Common myeloid progenitor, CD34-positive (primary cell): ENCODE results near the gene DLAT.
"Not testable (repeated sequence)": the region's sequence is repeated elsewhere in the genome, so short reads cannot be mapped to it uniquely, and the experiment has no call there.

Experiments used
- CTCF ChIA-PET: fragments of 350-600 bp; sonication (Branson Sonifier 250); formaldehyde crosslinking; loops from one replicate; lab custom pipeline; 2021; ENCODE audit warnings: antibody characterized with exemption; lab: Charles Lee
- POLR2A ChIA-PET: fragments of 350-600 bp; sonication (Branson Sonifier 250); formaldehyde crosslinking; loops from one replicate; lab custom pipeline; 2021; ENCODE audit warnings: antibody characterized with exemption; lab: Charles Lee
- DNase-seq, 3 donors: peaks; one replicate each; pipeline versions ENCODE4 v3.0.0 to v3.0.0-alpha.2; 2013
- H3K27ac ChIP-seq, 2 experiments: 1 replicate in 1 of 2; 2 replicates in 1 of 2; pipeline ENCODE4 v1.7.0; 2013; ENCODE audit warnings: inconsistent platforms in 2 of 2, low read length in 2 of 2, mild to moderate bottlenecking in 2 of 2, low read depth in 1 of 2, moderate library complexity in 1 of 2; ENCODE audit not compliant: severe bottlenecking in 2 of 2, insufficient read depth in 1 of 2, poor library complexity in 1 of 2
- H3K27me3 ChIP-seq, 5 experiments: replicated peaks in 2 of 5; 1 replicate in 3 of 5; 2 replicates in 2 of 5; pipeline versions ENCODE4 v1.6.1 to v1.7.0; 2013; ENCODE audit warnings: low read length in 4 of 5, mild to moderate bottlenecking in 2 of 5, moderate library complexity in 2 of 5, inconsistent platforms in 1 of 5; ENCODE audit not compliant: insufficient read depth in 5 of 5, control insufficient read depth in 4 of 5
- H3K36me3 ChIP-seq, 4 experiments: 1 replicate in 2 of 4; 2 replicates in 2 of 4; pipeline versions ENCODE4 v1.6.1 to v1.7.0; 2013; ENCODE audit warnings: low read length in 3 of 4, control low read depth in 1 of 4, mild to moderate bottlenecking in 1 of 4; ENCODE audit not compliant: control insufficient read depth in 4 of 4, insufficient read depth in 4 of 4
- H3K4me1 ChIP-seq, 4 experiments: 1 replicate in 3 of 4; 2 replicates in 1 of 4; pipeline versions ENCODE4 v1.6.1 to v1.7.1; 2013; ENCODE audit warnings: low read length in 3 of 4, mild to moderate bottlenecking in 3 of 4, control low read depth in 1 of 4, inconsistent platforms in 1 of 4, moderate library complexity in 1 of 4; ENCODE audit not compliant: control insufficient read depth in 4 of 4, insufficient read depth in 4 of 4; ENCODE audit errors: control extremely low read depth in 1 of 4
- H3K4me3 ChIP-seq, 7 experiments: 1 replicate in 4 of 7; 2 replicates in 3 of 7; pipeline versions ENCODE4 v1.5.1 to v1.7.0; 2013; ENCODE audit warnings: mild to moderate bottlenecking in 7 of 7, low read length in 6 of 7, moderate library complexity in 6 of 7, inconsistent platforms in 2 of 7, low read depth in 2 of 7, control low read depth in 1 of 7; ENCODE audit not compliant: insufficient read depth in 4 of 7, control insufficient read depth in 1 of 7; ENCODE audit errors: extremely low read depth in 1 of 7
- H3K9me3 ChIP-seq, 5 experiments: 1 replicate in 4 of 5; 2 replicates in 1 of 5; pipeline versions ENCODE4 v1.6.1 to v1.7.1; 2013; ENCODE audit warnings: low read length in 4 of 5, mild to moderate bottlenecking in 2 of 5, inconsistent platforms in 1 of 5, low read depth in 1 of 5, moderate library complexity in 1 of 5; ENCODE audit not compliant: control insufficient read depth in 4 of 5, insufficient read depth in 2 of 5; ENCODE audit errors: control extremely low read depth in 1 of 5
- WGBS: methylation state at CpG from one replicate; pipeline ENCODE4 v1.1.5; 2013; ENCODE audit not compliant: insufficient coverage; 5-methylcytosine and 5-hydroxymethylcytosine counted together

The DLAT gene

DNA sequence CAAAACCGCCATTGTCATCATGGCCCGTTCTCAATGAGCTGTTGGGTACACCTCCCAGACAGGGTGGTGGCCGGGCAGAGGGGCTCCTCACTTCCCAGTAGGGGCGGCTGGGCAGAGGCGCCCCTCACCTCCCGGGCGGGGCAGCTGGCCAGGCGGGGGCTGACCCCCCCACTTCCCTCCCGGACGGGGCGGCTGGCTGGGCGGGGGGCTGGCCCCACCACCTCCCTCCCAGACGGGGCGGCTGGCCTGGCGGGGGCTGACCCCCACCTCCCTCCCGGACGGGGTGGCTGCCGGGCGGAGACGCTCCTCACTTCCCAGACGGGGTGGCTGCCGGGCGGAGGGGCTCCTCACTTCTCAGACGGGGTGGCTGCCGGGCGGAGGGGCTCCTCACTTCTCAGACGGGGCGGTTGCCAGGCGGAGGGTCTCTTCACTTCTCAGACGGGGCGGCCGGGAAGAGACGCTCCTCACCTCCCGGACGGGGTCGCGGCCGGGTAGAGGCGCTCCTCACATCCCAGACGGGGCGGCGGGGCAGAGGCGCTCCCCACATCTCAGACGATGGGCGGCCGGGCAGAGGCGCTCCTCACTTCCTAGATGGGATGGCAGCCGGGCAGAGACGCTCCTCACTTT is 1.7 kb downstream of the DLAT start:
- DNase-seq, H3K27ac ChIP-seq, CTCF ChIA-PET: not testable (repeated sequence)

DNA sequence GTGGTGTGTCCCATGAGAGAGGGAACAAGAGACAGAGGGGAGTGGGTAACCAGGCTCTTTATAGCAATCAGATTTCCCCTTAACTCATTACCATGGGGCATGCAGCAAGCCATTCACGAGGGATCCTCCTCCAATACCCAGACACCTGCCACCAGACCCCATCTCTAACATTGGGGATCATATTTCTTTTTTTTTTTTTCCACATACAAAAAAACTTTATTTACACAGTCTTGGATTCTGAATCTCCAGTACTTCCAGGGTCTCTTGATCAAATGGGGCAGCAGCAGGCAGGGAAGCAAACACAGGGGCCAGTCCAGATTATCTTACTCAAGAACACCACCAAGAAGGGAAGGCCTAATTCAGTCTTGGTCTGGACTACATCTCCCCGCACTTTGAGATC is 4.3 kb downstream of the DLAT start:
- no peak for DNase-seq
- Histone ChIP-seq H3K27ac (no peak overlapping the region), H3K9me3 (no peaks in the 10 kb centered on the region), H3K4me3 (no peak overlapping the region), H3K27me3 (no peaks in the 10 kb centered on the region), H3K36me3 (peaks cover 12 to 45% (median 35%) of the 10 kb centered on the region in 4 experiments), H3K4me1 (peaks cover 1 to 10% (median 7%) of the 10 kb centered on the region in 4 experiments)
- WGBS = 100% methylated on average over 2 of the region's 2 CpGs
- CTCF ChIA-PET = no interaction called here
- POLR2A ChIA-PET = no interaction called here

More for the DNA sequence above, 1.7 kb downstream of the DLAT start:
- H3K4me3 ChIP-seq, H3K9me3 ChIP-seq, POLR2A ChIA-PET, H3K27me3 ChIP-seq: not testable (repeated sequence)
- no CpG with 5 or more reads among the region's 49 CpGs for WGBS
- peaks cover 6 to 28% (median 22%) of the 10 kb centered on the region in 4 experiments for H3K36me3 ChIP-seq
- peaks cover 4 to 22% (median 16%) of the 10 kb centered on the region in 4 experiments for H3K4me1 ChIP-seq

DNA sequence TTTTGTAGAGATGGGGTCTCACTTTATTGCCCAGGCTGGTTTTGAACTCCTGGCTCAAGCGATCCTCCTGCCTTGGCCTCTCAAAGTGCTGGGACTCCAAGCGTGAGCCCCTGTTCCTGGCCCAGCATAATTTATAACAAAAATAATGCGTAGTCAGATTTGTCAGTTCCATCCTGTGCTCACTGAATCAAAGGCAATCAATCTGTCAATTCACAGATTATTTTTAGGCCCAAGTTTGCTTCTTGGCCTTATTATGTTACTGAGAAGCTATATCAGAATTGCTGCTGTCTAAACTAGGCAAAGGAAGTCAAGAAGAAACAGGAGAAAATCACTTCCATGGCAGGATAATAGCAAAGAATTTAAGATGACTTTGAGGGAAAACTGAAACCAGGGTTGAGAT is 8.7 kb downstream of the DLAT start:
- no peak for DNase-seq
- Histone ChIP-seq H3K36me3 (peaks cover 23 to 61% (median 49%) of the 10 kb centered on the region in 4 experiments), H3K4me3 (no peak overlapping the region), H3K27me3 (no peaks in the 10 kb centered on the region), H3K9me3 (no peaks in the 10 kb centered on the region), H3K27ac (no peak overlapping the region), H3K4me1 (no peaks in the 10 kb centered on the region)
- 93% methylated on average over 2 of the region's 3 CpGs for WGBS
- CTCF ChIA-PET = no interaction called here
- POLR2A ChIA-PET = no interaction called here

DNA sequence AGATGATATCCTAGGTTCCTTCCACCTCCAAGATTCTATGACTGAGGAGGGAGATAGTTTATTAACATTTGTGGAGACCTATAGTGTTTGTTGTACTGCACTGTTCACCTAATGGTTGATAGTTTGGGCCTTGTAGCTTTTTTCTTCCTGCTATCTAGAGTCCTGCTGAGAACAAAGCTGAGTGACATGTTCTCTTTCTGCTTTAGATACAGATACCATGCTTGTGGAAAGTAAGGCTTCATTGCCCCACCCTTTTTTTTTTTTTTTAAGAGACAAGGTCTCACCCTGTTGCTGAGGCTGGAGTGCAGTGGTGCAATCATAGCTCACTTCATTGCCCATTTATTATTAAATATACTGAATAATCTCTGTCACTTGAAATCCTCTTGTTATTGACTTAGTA is 12.3 kb downstream of the DLAT start:
- no peak overlapping the region for H3K4me3 ChIP-seq
- no peak overlapping the region for H3K27ac ChIP-seq
- peaks cover 0 to 8% (median 7%) of the 10 kb centered on the region in 4 experiments for H3K4me1 ChIP-seq
- peaks cover 22 to 55% (median 41%) of the 10 kb centered on the region in 4 experiments for H3K36me3 ChIP-seq
- DNase-seq = no peak
- CTCF ChIA-PET = no interaction called here
- H3K9me3 ChIP-seq = no peaks in the 10 kb centered on the region
- POLR2A ChIA-PET = no interaction called here
- no peaks in the 10 kb centered on the region for H3K27me3 ChIP-seq

DNA sequence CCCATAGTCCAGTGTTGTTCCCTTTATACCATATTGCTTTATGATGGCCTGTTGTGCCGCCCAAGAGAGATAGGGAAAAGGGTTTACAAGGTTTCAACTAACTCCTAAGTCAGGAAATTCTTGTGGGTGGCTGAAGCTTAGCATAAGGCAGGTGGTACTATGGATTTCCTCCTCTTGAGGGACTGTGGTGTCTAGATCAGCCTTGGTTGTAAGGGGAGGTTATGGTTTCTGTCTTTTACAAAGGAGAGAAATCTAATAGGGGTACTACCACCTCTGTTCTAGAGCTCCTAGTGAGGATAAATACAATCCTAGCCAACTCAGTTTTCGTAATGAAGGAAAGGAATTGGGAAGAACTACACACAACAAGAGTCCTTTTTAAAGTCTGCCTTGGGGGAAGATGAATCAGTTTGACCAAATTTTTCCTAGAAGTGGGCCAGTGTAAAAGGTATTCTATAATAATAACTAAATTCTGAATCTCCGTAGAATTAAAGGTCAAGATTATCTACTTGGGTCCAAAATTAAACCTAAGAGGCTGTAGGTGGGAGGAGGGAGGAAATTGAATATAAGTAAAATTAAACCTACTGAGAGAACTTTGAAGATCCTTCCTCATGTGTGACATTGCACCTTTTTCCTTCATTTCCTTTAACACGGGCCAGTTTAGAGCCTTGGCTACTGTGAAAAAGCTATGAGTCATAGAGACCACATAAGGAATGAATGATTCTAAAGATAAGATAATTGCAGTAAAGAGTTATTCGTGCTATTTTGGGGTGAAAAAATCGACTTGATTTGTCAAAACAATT is 17.2 kb downstream of the DLAT start:
- ChIA-PET CTCF (interaction anchor here (1.7 kb wide), 1 partner anchor 14 kb away, joined by 4 read pairs; no protein-coding TSS in a partner anchor), POLR2A (no interaction called here)
- peaks cover 11 to 56% (median 39%) of the 10 kb centered on the region in 4 experiments for H3K36me3 ChIP-seq
- peak; percentile 57 to 89 (median 83) for DNase-seq
- 93% methylated on average over 3 of the region's 6 CpGs for WGBS
- peak overlapping the region; percentile 18 to 35 for H3K27ac ChIP-seq
- peaks cover 0 to 15% (median 13%) of the 10 kb centered on the region in 4 experiments for H3K4me1 ChIP-seq
- H3K9me3 ChIP-seq = no peaks in the 10 kb centered on the region
- no peaks in the 10 kb centered on the region for H3K27me3 ChIP-seq
- peak overlapping the region in 1 of 7 experiments; percentile 38 for H3K4me3 ChIP-seq

GRCh38 chr11:112042961-112043304 is 17.7 kb downstream of the DLAT start:
- ChIA-PET POLR2A (no interaction called here), CTCF (interaction anchor here (1.1 to 1.7 kb wide), 2 partner anchors 30 to 39 kb away, joined by 3 to 6 read pairs; partner anchors contain the start of gene PIH1D2)
- no peak for DNase-seq
- WGBS = no CpG with 5 or more reads among the region's 2 CpGs
- H3K27me3 ChIP-seq = no peaks in the 10 kb centered on the region
- peaks cover 6 to 51% (median 34%) of the 10 kb centered on the region in 4 experiments for H3K36me3 ChIP-seq
- H3K9me3 ChIP-seq = no peaks in the 10 kb centered on the region
- H3K27ac ChIP-seq = peak overlapping the region in 1 of 2 experiments; percentile 27
- peak overlapping the region in 1 of 7 experiments; percentile 11 for H3K4me3 ChIP-seq
- peaks cover 0 to 15% (median 13%) of the 10 kb centered on the region in 4 experiments for H3K4me1 ChIP-seq

- Histone ChIP-seq H3K27ac (no peak overlapping the region), H3K4me3 (no peak overlapping the region), H3K27me3 (no peaks in the 10 kb centered on the region), H3K36me3 (peaks cover 2 to 49% (median 29%) of the 10 kb centered on the region in 4 experiments), H3K9me3 (no peaks in the 10 kb centered on the region), H3K4me1 (peaks cover 0 to 15% (median 13%) of the 10 kb centered on the region in 4 experiments)
- CTCF ChIA-PET = interaction anchor here (0.6 to 1.7 kb wide), 3 partner anchors 28 to 71 kb away, joined by 3 to 6 read pairs (median 3); partner anchors contain the start of genes PIH1D2, SDHD and TIMM8B
- no peak for DNase-seq
- 97% methylated on average over 4 of the region's 4 CpGs for WGBS
- POLR2A ChIA-PET = no interaction called here
Observed at GRCh38 chr11:112044961-112045360, 19.8 kb downstream of the DLAT start.
